ENCODE results near the gene WNT6.

Gene WNT6

GRCh38 chr2:218877891-218878290 lies 18.3 kb downstream of the WNT6 start:
- no peak for DNase-seq (ENCODE audit: low spot score)

GRCh38 chr2:218878486-218878885 lies 18.9 kb downstream of the WNT6 start:
- DNase-seq (ENCODE audit: low spot score): no peak

- no peak for DNase-seq (ENCODE audit: low spot score)
Measured at GRCh38 chr2:218878926-218879761, 19.5 kb downstream of the WNT6 start.

- DNase-seq (ENCODE audit: low spot score): no peak
Measured at GRCh38 chr2:218879776-218880101, 20.1 kb downstream of the WNT6 start.

GRCh38 chr2:218880102-218880858 lies 20.7 kb downstream of the WNT6 start, which contains the start of gene WNT10A:
Gene WNT10A, plus strand, starts transcription at chr2:218880852. Its CDS starts 144 bp downstream, at chr2:218880996.
- peak; percentile 91 for DNase-seq (ENCODE audit: low spot score)

- DNase-seq (ENCODE audit: low spot score): no peak
Measured at GRCh38 chr2:218880859-218881594, 21.4 kb downstream of the WNT6 start.

GRCh38 chr2:218881744-218882460 lies 22.3 kb downstream of the WNT6 start:
- DNase-seq (ENCODE audit: low spot score): no peak

GRCh38 chr2:218882461-218882816 lies 22.8 kb downstream of the WNT6 start:
- no peak for DNase-seq (ENCODE audit: low spot score)

GRCh38 chr2:218882866-218883366 lies 23.3 kb downstream of the WNT6 start:
- no peak for DNase-seq (ENCODE audit: low spot score)

- DNase-seq (ENCODE audit: low spot score): no peak
Measured at GRCh38 chr2:218883491-218884490, 24.2 kb downstream of the WNT6 start.

GRCh38 chr2:218884519-218884918 lies 24.9 kb downstream of the WNT6 start:
- DNase-seq (ENCODE audit: low spot score): no peak

- DNase-seq (ENCODE audit: low spot score): no peak
Measured at GRCh38 chr2:218885981-218886947, 26.7 kb downstream of the WNT6 start.

- no peak for DNase-seq (ENCODE audit: low spot score)
Measured at GRCh38 chr2:218887079-218887478, 27.5 kb downstream of the WNT6 start.

- DNase-seq (ENCODE audit: low spot score): no peak
Measured at GRCh38 chr2:218888341-218888740, 28.7 kb downstream of the WNT6 start.

- DNase-seq (ENCODE audit: low spot score): no peak
Measured at GRCh38 chr2:218889937-218890336, 30.3 kb downstream of the WNT6 start.

- no peak for DNase-seq (ENCODE audit: low spot score)
Measured at GRCh38 chr2:218890369-218890768, 30.8 kb downstream of the WNT6 start.

GRCh38 chr2:218891275-218892135 lies 31.9 kb downstream of the WNT6 start:
- DNase-seq (ENCODE audit: low spot score): no peak

- DNase-seq (ENCODE audit: low spot score): peak; percentile 86
Measured at GRCh38 chr2:218892693-218893348, 33.2 kb downstream of the WNT6 start.

All from CD4-positive, alpha-beta T cell treated with Interleukin-6 at 100 ng/mL for 8 hours (primary cell).